IPS-15b (cell line): ENCODE results near the gene NHLRC1.
A peak's percentile ranks its signal among the peaks of the same experiment; 100 is the strongest.

Experiments
- H3K27me3 ChIP-seq: one replicate; pipeline ENCODE4 v1.6.1; 2013; ENCODE audit warnings: low read length; ENCODE audit not compliant: control insufficient read depth, insufficient read depth
- H3K36me3 ChIP-seq: one replicate; pipeline ENCODE4 v1.6.1; 2013; ENCODE audit warnings: low read length; ENCODE audit not compliant: control insufficient read depth, insufficient read depth
- H3K4me1 ChIP-seq: one replicate; pipeline ENCODE4 v1.6.1; 2013; ENCODE audit warnings: mild to moderate bottlenecking, low read length; ENCODE audit not compliant: control insufficient read depth, insufficient read depth
- H3K4me3 ChIP-seq: one replicate; pipeline ENCODE4 v1.5.1; 2013; ENCODE audit warnings: low read depth, low read length
- H3K9ac ChIP-seq: one replicate; pipeline ENCODE4 v1.6.1; 2013; ENCODE audit warnings: low read depth, mild to moderate bottlenecking, low read length
- H3K9me3 ChIP-seq: one replicate; pipeline ENCODE4 v1.6.1; 2013; ENCODE audit warnings: mild to moderate bottlenecking, low read length; ENCODE audit not compliant: control insufficient read depth, insufficient read depth

Gene NHLRC1

DNA sequence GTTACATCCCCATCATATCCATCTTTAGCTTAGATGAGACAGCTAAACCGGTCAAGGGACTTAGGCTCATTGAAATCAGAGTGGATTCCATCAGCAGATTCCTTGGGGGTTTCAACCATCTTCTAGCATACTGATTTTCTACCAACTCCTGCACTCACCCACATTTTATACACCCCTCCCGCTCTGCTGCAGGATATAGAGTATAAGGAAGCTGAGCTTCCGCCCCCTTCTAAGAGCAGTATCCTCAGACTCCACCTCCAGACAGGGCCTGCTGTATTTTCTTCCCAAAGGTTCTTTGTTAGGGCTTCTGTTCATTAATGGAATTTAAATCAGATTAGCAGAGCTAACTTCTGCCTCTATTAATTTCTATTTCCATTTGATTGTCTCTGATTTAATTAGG, 9.9 kb upstream of the NHLRC1 start:
- Histone ChIP-seq H3K36me3 (peaks cover 2% of the 10 kb centered on the region), H3K27me3 (no peaks in the 10 kb centered on the region), H3K4me3 (no peak overlapping the region), H3K9ac (no peak overlapping the region), H3K9me3 (no peaks in the 10 kb centered on the region), H3K4me1 (no peaks in the 10 kb centered on the region)

DNA sequence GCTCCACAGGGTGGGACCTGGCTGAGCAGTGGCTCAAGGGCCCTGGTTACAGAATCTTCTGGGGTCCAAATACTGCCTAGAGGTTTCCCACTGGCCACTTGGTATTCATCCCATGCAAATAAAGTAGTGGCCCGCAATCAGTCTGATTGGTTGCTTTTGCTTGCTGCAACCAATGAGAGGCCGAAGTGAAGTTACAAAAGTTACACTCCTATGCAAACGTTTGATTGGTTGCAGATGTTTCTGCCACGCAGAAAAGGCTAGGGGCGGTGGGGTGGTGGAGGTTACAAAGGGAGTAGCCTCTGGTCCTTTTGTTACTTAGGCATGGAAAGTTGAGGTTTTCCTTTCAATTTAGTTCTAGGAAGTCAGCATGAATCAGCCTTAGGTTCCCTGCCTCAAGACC, 3.6 kb upstream of the NHLRC1 start:
- Histone ChIP-seq H3K9me3 (no peaks in the 10 kb centered on the region), H3K4me3 (no peak overlapping the region), H3K4me1 (no peaks in the 10 kb centered on the region), H3K36me3 (peaks cover 2% of the 10 kb centered on the region), H3K9ac (no peak overlapping the region), H3K27me3 (peaks cover 9% of the 10 kb centered on the region)

DNA sequence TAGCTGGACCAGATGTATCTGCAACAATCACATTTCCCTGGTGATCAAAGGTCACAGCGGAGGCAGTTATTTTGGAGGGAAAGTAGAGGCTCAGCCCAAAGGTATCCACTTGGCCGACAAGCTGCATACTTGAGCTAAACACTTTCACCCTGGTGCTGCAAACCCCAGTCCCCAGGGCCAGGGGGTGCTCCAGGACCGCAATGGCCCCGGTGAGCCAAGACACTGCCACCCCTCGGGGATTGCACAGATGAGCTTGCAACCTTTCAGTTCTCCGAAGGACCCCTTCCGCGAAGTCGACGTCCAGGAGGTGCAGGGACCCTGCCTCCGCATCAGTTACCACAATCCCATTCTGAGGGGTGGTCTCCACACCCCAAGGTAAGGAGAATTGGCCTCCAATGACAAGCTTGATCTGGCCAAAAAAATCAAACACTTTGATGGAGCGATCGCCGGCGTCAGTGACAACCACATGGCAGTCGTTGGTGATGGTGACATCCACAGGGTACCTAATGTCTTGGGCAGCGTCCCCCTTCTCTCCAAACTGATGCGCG, 823 bp downstream of the NHLRC1 start:
- Histone ChIP-seq H3K27me3 (peaks cover 9% of the 10 kb centered on the region), H3K36me3 (no peaks in the 10 kb centered on the region), H3K9ac (no peak overlapping the region)

DNA sequence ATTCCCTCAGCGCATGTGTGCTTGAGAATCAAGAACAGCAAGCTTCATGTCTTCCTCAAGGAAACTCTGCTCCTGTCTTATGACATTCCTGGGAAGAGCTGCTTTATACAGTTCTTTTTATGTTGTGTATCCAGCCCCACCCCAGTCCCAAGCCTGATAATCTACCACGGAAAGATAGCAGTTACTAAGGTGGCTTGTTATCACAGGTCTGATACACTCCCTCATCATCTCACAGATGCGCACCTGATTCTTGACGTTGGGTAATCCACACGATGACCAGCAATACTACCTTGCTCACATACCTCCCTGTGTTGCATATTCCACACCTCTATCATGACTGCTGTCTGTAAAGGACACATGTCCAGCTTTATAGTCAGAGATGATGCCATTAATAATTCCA, 3.2 kb downstream of the NHLRC1 start:
- Histone ChIP-seq H3K9ac (no peak overlapping the region), H3K4me3 (no peak overlapping the region), H3K9me3 (no peaks in the 10 kb centered on the region), H3K27me3 (peaks cover 9% of the 10 kb centered on the region), H3K36me3 (no peaks in the 10 kb centered on the region), H3K4me1 (no peaks in the 10 kb centered on the region)

More for the DNA sequence above, 823 bp downstream of the NHLRC1 start:
- Histone ChIP-seq H3K9me3 (no peaks in the 10 kb centered on the region), H3K4me1 (no peaks in the 10 kb centered on the region), H3K4me3 (peak overlapping the region; percentile 45)

- Histone ChIP-seq H3K9ac (no peak overlapping the region), H3K4me1 (no peaks in the 10 kb centered on the region), H3K36me3 (no peaks in the 10 kb centered on the region), H3K4me3 (no peak overlapping the region), H3K27me3 (peaks cover 9% of the 10 kb centered on the region), H3K9me3 (no peaks in the 10 kb centered on the region)
Observed at GRCh38 chr6:18118330-18118729, 4.1 kb downstream of the NHLRC1 start.

- no peaks in the 10 kb centered on the region for H3K4me1 ChIP-seq
- peaks cover 9% of the 10 kb centered on the region for H3K27me3 ChIP-seq
- no peak overlapping the region for H3K4me3 ChIP-seq
- H3K9ac ChIP-seq, result no peak overlapping the region
- H3K36me3 ChIP-seq, result no peaks in the 10 kb centered on the region
- no peaks in the 10 kb centered on the region for H3K9me3 ChIP-seq
Observed at GRCh38 chr6:18117136-18117535, 5.3 kb downstream of the NHLRC1 start.

GRCh38 chr6:18115356-18115755, 7.1 kb downstream of the NHLRC1 start:
- Histone ChIP-seq H3K9ac (no peak overlapping the region), H3K4me1 (no peaks in the 10 kb centered on the region), H3K9me3 (no peaks in the 10 kb centered on the region), H3K27me3 (no peaks in the 10 kb centered on the region), H3K4me3 (no peak overlapping the region), H3K36me3 (no peaks in the 10 kb centered on the region)

DNA sequence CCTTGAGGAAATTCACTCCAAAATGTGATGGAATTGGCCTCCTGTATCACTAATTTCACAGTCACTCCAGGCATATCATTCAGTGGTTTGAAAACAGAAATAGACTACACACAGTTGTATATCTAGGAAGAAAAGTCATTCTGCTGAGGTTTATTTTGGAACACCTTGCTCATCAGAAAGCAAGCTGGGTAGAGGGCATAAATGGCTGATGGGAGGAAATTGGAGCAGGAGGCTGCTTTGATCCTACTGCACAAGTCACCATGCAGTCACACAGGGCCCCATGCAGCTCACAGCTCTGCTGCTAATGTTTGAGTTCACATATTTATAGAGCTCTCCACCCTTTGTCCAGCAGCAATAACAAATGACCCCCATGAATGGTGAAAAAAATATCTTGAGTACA, 12.3 kb downstream of the NHLRC1 start:
- H3K4me1 ChIP-seq, result no peaks in the 10 kb centered on the region
- H3K9me3 ChIP-seq, result no peaks in the 10 kb centered on the region
- no peaks in the 10 kb centered on the region for H3K27me3 ChIP-seq
- H3K9ac ChIP-seq, result no peak overlapping the region
- no peak overlapping the region for H3K4me3 ChIP-seq
- no peaks in the 10 kb centered on the region for H3K36me3 ChIP-seq

DNA sequence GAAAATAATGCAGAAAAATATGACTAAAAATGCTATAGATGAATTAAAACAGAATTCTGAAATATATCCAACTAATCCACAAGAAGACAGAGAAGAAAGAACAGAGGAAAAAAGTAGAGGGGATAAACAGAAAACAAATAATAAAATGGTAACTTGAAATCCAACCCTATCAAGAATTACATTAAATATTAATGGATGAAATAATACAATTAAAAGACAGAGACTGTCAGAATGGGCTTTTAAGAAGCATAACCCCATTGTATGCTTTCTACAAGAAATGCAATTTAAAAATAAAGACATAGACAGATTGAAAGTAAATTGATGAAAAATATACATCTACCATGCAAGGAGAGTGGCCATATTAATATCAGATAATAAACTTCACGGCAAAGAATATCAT, 15.4 kb downstream of the NHLRC1 start:
- no peak overlapping the region for H3K4me3 ChIP-seq
- H3K9me3 ChIP-seq, result no peaks in the 10 kb centered on the region

DNA sequence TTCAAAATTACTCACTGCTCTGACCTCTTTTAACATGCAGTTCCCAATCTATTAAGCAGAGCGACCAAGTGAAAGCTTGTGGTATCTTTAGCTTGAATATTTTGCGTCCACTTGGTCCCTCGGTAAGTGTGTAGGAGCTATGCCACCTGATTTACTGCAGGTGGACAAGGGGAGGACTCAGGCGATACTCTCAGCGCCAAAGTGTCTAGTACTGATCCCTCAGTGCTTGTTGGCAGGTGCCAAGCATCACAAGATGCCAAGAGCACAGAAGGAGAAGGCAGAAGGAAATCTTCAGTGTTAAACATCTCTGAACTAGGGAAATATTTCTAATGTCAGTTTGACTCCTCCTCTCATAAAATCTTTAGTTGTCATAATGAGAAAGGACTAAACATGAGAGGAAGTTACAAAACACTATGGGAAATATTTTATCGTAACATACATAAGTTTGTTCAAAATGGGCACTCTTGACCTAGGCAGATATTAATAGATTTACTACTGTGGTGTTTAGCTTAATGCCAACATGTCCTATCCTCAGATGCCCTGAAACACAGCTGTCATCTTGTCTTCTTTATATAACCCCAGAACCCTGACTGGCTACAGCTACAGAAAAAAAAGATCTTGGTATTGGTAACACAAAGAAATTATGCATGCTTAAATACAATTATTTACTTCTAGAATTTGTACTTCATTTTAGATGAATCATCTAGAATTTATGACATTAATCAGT, 19.5 kb downstream of the NHLRC1 start:
- no peak overlapping the region for H3K9ac ChIP-seq
- H3K4me3 ChIP-seq, result no peak overlapping the region
- no peaks in the 10 kb centered on the region for H3K27me3 ChIP-seq
- H3K36me3 ChIP-seq, result no peaks in the 10 kb centered on the region
- no peaks in the 10 kb centered on the region for H3K9me3 ChIP-seq
- no peaks in the 10 kb centered on the region for H3K4me1 ChIP-seq

More for the DNA sequence above, 15.4 kb downstream of the NHLRC1 start:
- H3K4me1 ChIP-seq, result no peaks in the 10 kb centered on the region
- no peaks in the 10 kb centered on the region for H3K27me3 ChIP-seq
- H3K36me3 ChIP-seq, result no peaks in the 10 kb centered on the region
- no peak overlapping the region for H3K9ac ChIP-seq

GRCh38 chr6:18101873-18102272, 20.6 kb downstream of the NHLRC1 start:
- Histone ChIP-seq H3K4me1 (no peaks in the 10 kb centered on the region), H3K27me3 (no peaks in the 10 kb centered on the region), H3K9ac (no peak overlapping the region), H3K4me3 (no peak overlapping the region), H3K9me3 (no peaks in the 10 kb centered on the region), H3K36me3 (no peaks in the 10 kb centered on the region)

DNA sequence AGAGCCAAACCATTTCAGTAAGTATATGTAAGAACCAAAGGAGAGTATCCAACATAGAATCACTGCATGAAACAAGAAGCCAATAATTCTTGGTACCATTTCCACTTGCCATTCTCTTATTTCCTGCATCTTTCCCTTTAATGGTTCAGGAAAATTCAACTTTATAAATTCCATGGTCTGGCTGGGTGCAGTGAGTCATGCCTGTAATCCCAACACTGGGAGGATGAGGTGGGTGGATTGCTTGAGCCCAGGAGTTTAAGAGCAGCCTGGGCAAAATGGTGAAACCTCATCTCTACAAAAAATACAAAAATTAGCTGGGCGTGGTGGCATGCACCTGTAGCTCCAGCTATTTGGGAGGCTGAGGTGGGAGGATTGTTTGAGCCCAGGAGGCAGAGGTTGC, 21.2 kb downstream of the NHLRC1 start:
- no peak overlapping the region for H3K9ac ChIP-seq
- H3K27me3 ChIP-seq, result no peaks in the 10 kb centered on the region
- no peaks in the 10 kb centered on the region for H3K4me1 ChIP-seq

More for the DNA sequence above, 21.2 kb downstream of the NHLRC1 start:
- Histone ChIP-seq H3K36me3 (no peaks in the 10 kb centered on the region), H3K9me3 (no peaks in the 10 kb centered on the region), H3K4me3 (no peak overlapping the region)
